Pancreas (tissue), 10 donors: ENCODE data around the gene EXD1. TPM values are rescaled to one million over a fixed set of nuclear protein-coding genes. Genes with fewer than 3 reads are reported as not detected.

Source experiments
- ATAC-seq, 4 donors: fragments of 200-7000 bp; cut with Tn5 transposase; one replicate each; pipeline versions ENCODE4 v1.8.0 to v1.9.1; 2020; ENCODE audit warnings: mild to moderate bottlenecking in 4 of 4, moderate library complexity in 4 of 4
- DNase-seq, 6 donors: peaks; one replicate each; pipeline ENCODE4 v3.0.0-alpha.2; 2020
- FAIRE-seq: peaks from 2 replicates; lab custom pipeline; 2012; peaks lifted over from hg19 to GRCh38; lab: Jason Lieb, UNC
- H3K27ac ChIP-seq, 4 donors: fragments of 200-600 bp; sonication (generic); 1 replicate in 3 of 4; 2 replicates in 1 of 4; pipeline versions ENCODE4 v1.5.0 to v1.8.0; 2020
- H3K27me3 ChIP-seq, 4 donors: fragments of 200-600 bp; one replicate each; pipeline ENCODE4 v1.8.0; 2021
- H3K36me3 ChIP-seq, 3 donors: fragments of 200-600 bp; sonication (generic) in 1 of 3; one replicate each; pipeline versions ENCODE4 v1.5.0 to v1.8.0; 2020 to 2021
- H3K4me1 ChIP-seq, 3 donors: fragments of 200-600 bp; one replicate each; pipeline ENCODE4 v1.8.0; 2021
- H3K4me3 ChIP-seq, 4 donors: fragments of 200-600 bp; sonication (generic) in 2 of 4; one replicate each; pipeline versions ENCODE4 v1.5.0 to v1.8.0; 2020 to 2021
- H3K9me3 ChIP-seq, 4 donors: fragments of 200-600 bp; one replicate each; pipeline ENCODE4 v1.8.0; 2021
- WGBS, 2 donors: extraction: QIAGEN DNeasy Blood & Tissue Kit; methylation state at CpG; one replicate each; pipeline ENCODE4 v1.1.7; 2013; 5-methylcytosine and 5-hydroxymethylcytosine counted together
- intact Hi-C, 3 donors: fragments of 100-400 bp; cut with DNase I; formaldehyde crosslinking; loops; one replicate each; pipeline versions ENCODE4 v1.11.1 to v1.14.2; 2022
- polyA plus RNA-seq, 2 donors: library from polyadenylated mRNA; stranded (reverse); fragments of 200-250 nt; gene quantifications; one replicate each; pipeline ENCODE4 v1.2.3, GENCODE V29; 2013
- total RNA-seq, 6 donors: library from RNA; stranded (reverse); fragmentation: NEBNext Ultra II Directional in 4 of 6; extraction: Animal tissue kit (Norgen Biotek cat#: 25700) in 4 of 6; gene quantifications; one replicate each; pipeline versions ENCODE4 v1.2.1 to v1.2.4, GENCODE V29; 2021 to 2023
- TF ChIP-seq, protein P1 (sequence below), 4 donors: fragments of 200-600 bp; sonication (generic) in 3 of 4; IDR thresholded peaks; one replicate each; pipeline versions ENCODE4 v1.5.0 to v1.8.0; 2021; ENCODE audit warnings: antibody characterized with exemption in 4 of 4
- donor health status: healthy with polysubstance abuse.
- donor health status: DM: no; HTN: no; CAD: no; lungs with moderate emphysema.
- donor health status: DM: no; HTN: no; CAD: no.
- donor health status: control.
- donor health status: control.
- donor health status: Bipolar disorder and iron deficiency.
- donor health status: DM: yes; HTN: yes; CAD: no.
- donor health status: DM: no; HTN: no; CAD: no.
- donor health status: DM: no; HTN: no; CAD: no.
- donor health status: DM: yes; HTN: yes; CAD: no.

The EXD1 gene
- total and polyA plus RNA-seq, 8 donors, result not detected

DNA sequence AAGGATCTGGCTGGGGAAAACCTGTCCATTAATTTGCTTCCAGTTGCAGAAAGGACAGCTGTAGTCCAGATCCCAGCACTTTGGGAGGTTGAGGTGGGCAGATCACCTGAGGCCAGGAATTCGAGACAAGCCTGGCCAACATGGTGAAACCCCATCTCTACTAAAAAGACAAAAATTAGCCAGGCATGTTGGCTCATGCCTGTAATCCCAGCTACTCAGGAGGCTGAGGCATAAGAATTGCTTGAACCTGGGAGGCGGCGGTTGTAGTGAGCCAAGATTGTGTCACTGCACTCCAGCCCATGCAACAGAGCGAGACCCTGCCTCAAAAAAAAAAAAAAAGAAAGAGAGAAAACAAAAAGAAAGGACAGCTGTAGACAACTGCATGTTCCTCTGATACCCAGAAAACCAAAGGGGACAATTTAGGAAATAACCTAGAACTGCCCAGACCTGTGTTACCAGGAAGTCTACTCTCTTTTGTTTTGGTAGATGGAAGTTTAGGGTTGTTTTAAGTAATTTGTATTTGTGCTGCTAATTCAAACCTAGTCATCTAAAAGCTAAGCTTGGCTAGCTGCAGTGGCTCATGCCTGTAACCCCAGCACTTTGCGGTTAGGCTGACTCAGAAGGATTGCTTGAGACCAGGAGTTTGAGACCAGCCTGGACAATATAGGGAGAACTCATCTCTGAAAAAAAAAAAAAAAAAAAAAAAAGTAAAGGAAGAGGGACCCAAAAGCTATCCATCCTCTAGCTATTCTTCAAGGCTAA is 22.7 kb downstream of the EXD1 start:
- FAIRE-seq, result no peak
- WGBS, 2 donors, result 87 to 95% methylated on average over 5 of the region's 5 CpGs
- H3K27ac ChIP-seq, result no peak overlapping the region
- ATAC-seq, result no peak
- no peaks in the 10 kb centered on the region for H3K4me1 ChIP-seq
- no peak for DNase-seq
- H3K27me3 ChIP-seq, result no peaks in the 10 kb centered on the region
- no peaks in the 10 kb centered on the region for H3K9me3 ChIP-seq
- H3K4me3 ChIP-seq, result no peak overlapping the region
- intact Hi-C loops, result no loop called here
- TF ChIP-seq, protein P1, sequence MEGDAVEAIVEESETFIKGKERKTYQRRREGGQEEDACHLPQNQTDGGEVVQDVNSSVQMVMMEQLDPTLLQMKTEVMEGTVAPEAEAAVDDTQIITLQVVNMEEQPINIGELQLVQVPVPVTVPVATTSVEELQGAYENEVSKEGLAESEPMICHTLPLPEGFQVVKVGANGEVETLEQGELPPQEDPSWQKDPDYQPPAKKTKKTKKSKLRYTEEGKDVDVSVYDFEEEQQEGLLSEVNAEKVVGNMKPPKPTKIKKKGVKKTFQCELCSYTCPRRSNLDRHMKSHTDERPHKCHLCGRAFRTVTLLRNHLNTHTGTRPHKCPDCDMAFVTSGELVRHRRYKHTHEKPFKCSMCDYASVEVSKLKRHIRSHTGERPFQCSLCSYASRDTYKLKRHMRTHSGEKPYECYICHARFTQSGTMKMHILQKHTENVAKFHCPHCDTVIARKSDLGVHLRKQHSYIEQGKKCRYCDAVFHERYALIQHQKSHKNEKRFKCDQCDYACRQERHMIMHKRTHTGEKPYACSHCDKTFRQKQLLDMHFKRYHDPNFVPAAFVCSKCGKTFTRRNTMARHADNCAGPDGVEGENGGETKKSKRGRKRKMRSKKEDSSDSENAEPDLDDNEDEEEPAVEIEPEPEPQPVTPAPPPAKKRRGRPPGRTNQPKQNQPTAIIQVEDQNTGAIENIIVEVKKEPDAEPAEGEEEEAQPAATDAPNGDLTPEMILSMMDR (IDR thresholded peaks at IDR 0.05), result no peak
- H3K36me3 ChIP-seq, result no peaks in the 10 kb centered on the region

DNA sequence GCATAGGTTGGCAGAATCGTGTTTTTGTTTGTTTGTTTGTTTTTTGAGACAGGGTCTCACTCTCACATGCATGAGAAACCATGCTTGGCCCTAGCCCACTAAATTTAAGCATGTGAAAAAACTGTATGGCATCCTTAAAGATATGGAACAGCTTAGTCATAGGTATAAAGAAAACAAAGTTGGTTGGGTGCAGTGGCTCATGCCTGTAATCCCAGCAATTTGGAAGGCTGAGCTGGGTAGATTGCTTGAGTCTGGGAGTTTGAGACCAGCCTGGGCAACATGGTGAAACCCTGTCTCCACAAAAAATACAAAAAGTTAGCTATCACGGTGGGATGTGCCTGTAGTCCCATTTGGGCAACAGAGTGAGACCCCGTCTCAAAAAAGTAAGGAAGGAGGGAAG is 25.2 kb downstream of the EXD1 start:
- ATAC-seq (no peak), DNase-seq (no peak), FAIRE-seq (no peak)
- Histone ChIP-seq H3K27me3 (no peaks in the 10 kb centered on the region), H3K27ac (no peak overlapping the region), H3K9me3 (no peaks in the 10 kb centered on the region), H3K4me3 (no peak overlapping the region), H3K36me3 (no peaks in the 10 kb centered on the region), H3K4me1 (no peaks in the 10 kb centered on the region)
- TF ChIP-seq, protein P1 (IDR thresholded peaks at IDR 0.05), result no peak
- 66 to 70% methylated on average over 3 of the region's 3 CpGs for WGBS, 2 donors
- intact Hi-C loops, result no loop called here

- Histone ChIP-seq H3K27me3 (no peaks in the 10 kb centered on the region), H3K9me3 (no peaks in the 10 kb centered on the region), H3K27ac (no peak overlapping the region), H3K36me3 (no peaks in the 10 kb centered on the region), H3K4me1 (no peaks in the 10 kb centered on the region), H3K4me3 (no peak overlapping the region)
- ATAC-seq (no peak), FAIRE-seq (no peak), DNase-seq (no peak)
- intact Hi-C loops, result no loop called here
- WGBS, 2 donors, result 93 to 96% methylated on average over 7 of the region's 7 CpGs
- TF ChIP-seq, protein P1 (IDR thresholded peaks at IDR 0.05), result no peak
These were observed 27.2 kb downstream of the EXD1 start for GRCh38 chr15:41203395-41203794.

- Histone ChIP-seq H3K36me3 (no peaks in the 10 kb centered on the region), H3K27me3 (no peaks in the 10 kb centered on the region), H3K4me1 (no peaks in the 10 kb centered on the region), H3K27ac (no peak overlapping the region), H3K4me3 (no peak overlapping the region), H3K9me3 (no peaks in the 10 kb centered on the region)
- peak; percentile 89 for FAIRE-seq
- TF ChIP-seq, protein P1 (IDR thresholded peaks at IDR 0.05), result no peak
- intact Hi-C loops, result no loop called here
- DNase-seq, result no peak
- no peak for ATAC-seq
These were observed 31.1 kb downstream of the EXD1 start for GRCh38 chr15:41199470-41199869.

GRCh38 chr15:41194444-41194843 is 36.1 kb downstream of the EXD1 start:
- Histone ChIP-seq H3K27me3 (no peaks in the 10 kb centered on the region), H3K9me3 (no peaks in the 10 kb centered on the region), H3K4me3 (no peak overlapping the region), H3K36me3 (no peaks in the 10 kb centered on the region), H3K27ac (no peak overlapping the region), H3K4me1 (no peaks in the 10 kb centered on the region)
- FAIRE-seq, result no peak
- DNase-seq, result no peak
- intact Hi-C loops, result no loop called here
- WGBS, 2 donors, result 83 to 92% methylated on average over 1 of the region's 1 CpG
- TF ChIP-seq, protein P1 (IDR thresholded peaks at IDR 0.05), result no peak
- no peak for ATAC-seq
